ENCODE data around the gene CYP19A1.

GRCh38 chr15:51378406-51378805, 40.0 kb upstream of the CYP19A1 start:
- TF ChIP-seq ZNF217 (CRISPR knock-in tag; IDR thresholded peaks at IDR 0.05) (no peak), BHLHE40 (IDR thresholded peaks at IDR 0.05; ENCODE audit: low read length) (no peak), ZNF347 (CRISPR knock-in tag; IDR thresholded peaks at IDR 0.05; ENCODE audit: low read depth) (no peak), ZNF280A (IDR thresholded peaks at IDR 0.05; ENCODE audit: low read depth, partially characterized antibody) (no peak), U2AF1 (optimal IDR thresholded peaks at IDR 0.05; ENCODE audit: low read depth, low read length) (no peak), MTF1 (CRISPR knock-in tag; IDR thresholded peaks at IDR 0.05; ENCODE audit: borderline replicate concordance) (no peak)

Measured in K562 (cell line).